Loucy (cell line): Measurements from ENCODE around the gene MRPL34.

Source experiments
- EZH2phosphoT487 ChIP-seq: fragments of 200-600 bp; IDR thresholded peaks from 2 replicates; pipeline ENCODE4 v1.6.1; 2018; ENCODE audit warnings: antibody characterized with exemption, mild to moderate bottlenecking, moderate library complexity, borderline replicate concordance
- TF ChIP-seq, protein P1 (sequence below): fragments of 200-600 bp; sonication (generic); conservative IDR thresholded peaks from 2 replicates; pipeline ENCODE4 v1.5.1; 2014; ENCODE audit warnings: mild to moderate bottlenecking, antibody characterized with exemption, low read length

GRCh38 chr19:17306285-17306714 is 628 bp downstream of the MRPL34 start:
- TF ChIP-seq, protein P1, sequence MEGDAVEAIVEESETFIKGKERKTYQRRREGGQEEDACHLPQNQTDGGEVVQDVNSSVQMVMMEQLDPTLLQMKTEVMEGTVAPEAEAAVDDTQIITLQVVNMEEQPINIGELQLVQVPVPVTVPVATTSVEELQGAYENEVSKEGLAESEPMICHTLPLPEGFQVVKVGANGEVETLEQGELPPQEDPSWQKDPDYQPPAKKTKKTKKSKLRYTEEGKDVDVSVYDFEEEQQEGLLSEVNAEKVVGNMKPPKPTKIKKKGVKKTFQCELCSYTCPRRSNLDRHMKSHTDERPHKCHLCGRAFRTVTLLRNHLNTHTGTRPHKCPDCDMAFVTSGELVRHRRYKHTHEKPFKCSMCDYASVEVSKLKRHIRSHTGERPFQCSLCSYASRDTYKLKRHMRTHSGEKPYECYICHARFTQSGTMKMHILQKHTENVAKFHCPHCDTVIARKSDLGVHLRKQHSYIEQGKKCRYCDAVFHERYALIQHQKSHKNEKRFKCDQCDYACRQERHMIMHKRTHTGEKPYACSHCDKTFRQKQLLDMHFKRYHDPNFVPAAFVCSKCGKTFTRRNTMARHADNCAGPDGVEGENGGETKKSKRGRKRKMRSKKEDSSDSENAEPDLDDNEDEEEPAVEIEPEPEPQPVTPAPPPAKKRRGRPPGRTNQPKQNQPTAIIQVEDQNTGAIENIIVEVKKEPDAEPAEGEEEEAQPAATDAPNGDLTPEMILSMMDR: no peak
- no peak for TF ChIP-seq EZH2phosphoT487
